ENCODE results near the gene KDF1.

Gene KDF1

DNA sequence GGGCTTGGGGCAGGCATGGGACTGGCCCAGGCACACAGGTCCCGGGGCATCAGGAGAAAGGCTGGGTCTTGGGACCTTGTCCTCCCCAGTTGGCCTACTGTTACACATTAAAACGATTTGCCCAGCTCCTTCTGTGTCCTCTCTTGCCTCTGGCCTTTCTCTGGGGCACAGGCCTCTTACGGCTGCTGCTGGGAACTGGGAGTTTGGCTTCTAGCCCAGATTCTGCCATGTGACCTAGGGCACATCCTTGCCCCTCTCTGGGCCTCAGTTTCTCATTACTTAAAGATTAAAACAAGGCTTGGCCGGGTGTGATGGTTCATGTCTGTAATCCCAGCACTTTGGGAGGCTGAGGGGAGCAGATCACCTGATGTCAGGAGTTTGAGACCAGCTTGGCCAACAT lies 14.0 kb downstream of the KDF1 start:
- TF ChIP-seq, protein P1, sequence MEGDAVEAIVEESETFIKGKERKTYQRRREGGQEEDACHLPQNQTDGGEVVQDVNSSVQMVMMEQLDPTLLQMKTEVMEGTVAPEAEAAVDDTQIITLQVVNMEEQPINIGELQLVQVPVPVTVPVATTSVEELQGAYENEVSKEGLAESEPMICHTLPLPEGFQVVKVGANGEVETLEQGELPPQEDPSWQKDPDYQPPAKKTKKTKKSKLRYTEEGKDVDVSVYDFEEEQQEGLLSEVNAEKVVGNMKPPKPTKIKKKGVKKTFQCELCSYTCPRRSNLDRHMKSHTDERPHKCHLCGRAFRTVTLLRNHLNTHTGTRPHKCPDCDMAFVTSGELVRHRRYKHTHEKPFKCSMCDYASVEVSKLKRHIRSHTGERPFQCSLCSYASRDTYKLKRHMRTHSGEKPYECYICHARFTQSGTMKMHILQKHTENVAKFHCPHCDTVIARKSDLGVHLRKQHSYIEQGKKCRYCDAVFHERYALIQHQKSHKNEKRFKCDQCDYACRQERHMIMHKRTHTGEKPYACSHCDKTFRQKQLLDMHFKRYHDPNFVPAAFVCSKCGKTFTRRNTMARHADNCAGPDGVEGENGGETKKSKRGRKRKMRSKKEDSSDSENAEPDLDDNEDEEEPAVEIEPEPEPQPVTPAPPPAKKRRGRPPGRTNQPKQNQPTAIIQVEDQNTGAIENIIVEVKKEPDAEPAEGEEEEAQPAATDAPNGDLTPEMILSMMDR (IDR thresholded peaks at IDR 0.05), result no peak
- Mint-ChIP-seq H3K4me1 (peaks cover 40% of the 10 kb centered on the region), H3K36me3 (ENCODE audit: low read depth) (peaks cover 58% of the 10 kb centered on the region), H3K9me3 (no peaks in the 10 kb centered on the region), H3K27me3 (ENCODE audit: low read depth, poor library complexity) (peaks cover 9% of the 10 kb centered on the region), H3K27ac (peak overlapping the region; percentile 74), H3K4me3 (peak overlapping the region; percentile 71)
- DNase-seq, result no peak

- peak; percentile 25 for DNase-seq
- TF ChIP-seq, protein P1 (IDR thresholded peaks at IDR 0.05), result no peak
- peaks cover 61% of the 10 kb centered on the region for H3K36me3 Mint-ChIP-seq (ENCODE audit: low read depth)
- H3K4me3 Mint-ChIP-seq, result peak overlapping the region; percentile 71
- peaks cover 37% of the 10 kb centered on the region for H3K4me1 Mint-ChIP-seq
- H3K9me3 Mint-ChIP-seq, result no peaks in the 10 kb centered on the region
- peaks cover 7% of the 10 kb centered on the region for H3K27me3 Mint-ChIP-seq (ENCODE audit: low read depth, poor library complexity)
- peak overlapping the region; percentile 74 for H3K27ac Mint-ChIP-seq
Measured at GRCh38 chr1:26945728-26946127, 14.5 kb downstream of the KDF1 start.

GRCh38 chr1:26945138-26945537 lies 15.1 kb downstream of the KDF1 start:
- Mint-ChIP-seq H3K27ac (peak overlapping the region; percentile 74), H3K36me3 (ENCODE audit: low read depth) (peaks cover 61% of the 10 kb centered on the region), H3K4me1 (peaks cover 33% of the 10 kb centered on the region), H3K4me3 (peak overlapping the region; percentile 71), H3K27me3 (ENCODE audit: low read depth, poor library complexity) (peaks cover 6% of the 10 kb centered on the region), H3K9me3 (no peaks in the 10 kb centered on the region)
- TF ChIP-seq, protein P1 (IDR thresholded peaks at IDR 0.05), result no peak
- DNase-seq, result peak; percentile 23

- peaks cover 3% of the 10 kb centered on the region for H3K27me3 Mint-ChIP-seq (ENCODE audit: low read depth, poor library complexity)
- H3K9me3 Mint-ChIP-seq, result no peaks in the 10 kb centered on the region
- TF ChIP-seq, protein P1 (IDR thresholded peaks at IDR 0.05), result no peak
Measured at GRCh38 chr1:26942656-26943055, 17.6 kb downstream of the KDF1 start.

GRCh38 chr1:26941311-26941710 lies 19.0 kb downstream of the KDF1 start:
- H3K4me1 Mint-ChIP-seq, result peaks cover 26% of the 10 kb centered on the region
- H3K9me3 Mint-ChIP-seq, result no peaks in the 10 kb centered on the region
- no peak overlapping the region for H3K27ac Mint-ChIP-seq
- no peak overlapping the region for H3K4me3 Mint-ChIP-seq
- H3K27me3 Mint-ChIP-seq (ENCODE audit: low read depth, poor library complexity), result peaks cover 3% of the 10 kb centered on the region
- H3K36me3 Mint-ChIP-seq (ENCODE audit: low read depth), result peaks cover 61% of the 10 kb centered on the region
- no peak for DNase-seq
- TF ChIP-seq, protein P1 (IDR thresholded peaks at IDR 0.05), result no peak

More at GRCh38 chr1:26942656-26943055, 17.6 kb downstream of the KDF1 start:
- H3K4me3 Mint-ChIP-seq, result no peak overlapping the region
- peaks cover 35% of the 10 kb centered on the region for H3K4me1 Mint-ChIP-seq
- H3K27ac Mint-ChIP-seq, result peak overlapping the region; percentile 89
- DNase-seq, result no peak
- peaks cover 63% of the 10 kb centered on the region for H3K36me3 Mint-ChIP-seq (ENCODE audit: low read depth)

DNA sequence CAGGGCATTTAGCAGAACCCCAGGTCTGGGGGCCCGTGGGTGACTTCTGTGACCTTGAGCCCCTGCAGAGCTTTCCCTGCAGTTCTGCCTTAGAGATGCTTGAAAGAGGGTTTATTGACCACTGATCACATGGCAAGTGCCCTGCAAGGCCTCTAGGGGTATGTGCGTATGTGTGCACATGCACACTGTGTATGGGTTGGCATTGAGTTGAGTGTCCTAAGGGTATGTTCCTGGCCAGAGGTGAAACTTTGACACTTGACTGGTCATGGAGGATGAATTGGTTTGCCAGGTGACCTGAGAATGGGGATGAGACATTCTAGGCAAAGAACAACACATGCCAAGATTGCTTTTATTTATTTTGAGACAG lies 21.6 kb downstream of the KDF1 start:
- Mint-ChIP-seq H3K27me3 (ENCODE audit: low read depth, poor library complexity) (peaks cover 3% of the 10 kb centered on the region), H3K9me3 (no peaks in the 10 kb centered on the region), H3K27ac (peak overlapping the region; percentile 55), H3K4me3 (no peak overlapping the region), H3K4me1 (peaks cover 10% of the 10 kb centered on the region), H3K36me3 (ENCODE audit: low read depth) (peaks cover 53% of the 10 kb centered on the region)
- no peak for DNase-seq
- TF ChIP-seq, protein P1 (IDR thresholded peaks at IDR 0.05), result no peak
